Cardiac fibroblast (primary cell): ENCODE measurements around the gene MIDN.
A peak's percentile ranks its signal among the peaks of the same experiment; 100 is the strongest.

Source experiments
- DNase-seq, 2 donors: peaks; one replicate each; pipeline versions ENCODE4 v3.0.0 to v3.0.0-alpha.2; 2010; ENCODE audit warnings: low read depth in 2 of 2
- H3K4me3 ChIP-seq, 2 donors: replicated peaks in 1 of 2; 1 replicate in 1 of 2; 2 replicates in 1 of 2; pipeline ENCODE4 v1.5.1; 2011; ENCODE audit warnings: low read depth in 2 of 2, low read length in 2 of 2, mild to moderate bottlenecking in 2 of 2, moderate library complexity in 1 of 2
- TF ChIP-seq, protein P1 (sequence below): IDR thresholded peaks from one replicate; pipeline ENCODE4 v1.5.1; 2011; ENCODE audit warnings: low read depth, mild to moderate bottlenecking, low read length, inconsistent platforms

Gene MIDN

DNA sequence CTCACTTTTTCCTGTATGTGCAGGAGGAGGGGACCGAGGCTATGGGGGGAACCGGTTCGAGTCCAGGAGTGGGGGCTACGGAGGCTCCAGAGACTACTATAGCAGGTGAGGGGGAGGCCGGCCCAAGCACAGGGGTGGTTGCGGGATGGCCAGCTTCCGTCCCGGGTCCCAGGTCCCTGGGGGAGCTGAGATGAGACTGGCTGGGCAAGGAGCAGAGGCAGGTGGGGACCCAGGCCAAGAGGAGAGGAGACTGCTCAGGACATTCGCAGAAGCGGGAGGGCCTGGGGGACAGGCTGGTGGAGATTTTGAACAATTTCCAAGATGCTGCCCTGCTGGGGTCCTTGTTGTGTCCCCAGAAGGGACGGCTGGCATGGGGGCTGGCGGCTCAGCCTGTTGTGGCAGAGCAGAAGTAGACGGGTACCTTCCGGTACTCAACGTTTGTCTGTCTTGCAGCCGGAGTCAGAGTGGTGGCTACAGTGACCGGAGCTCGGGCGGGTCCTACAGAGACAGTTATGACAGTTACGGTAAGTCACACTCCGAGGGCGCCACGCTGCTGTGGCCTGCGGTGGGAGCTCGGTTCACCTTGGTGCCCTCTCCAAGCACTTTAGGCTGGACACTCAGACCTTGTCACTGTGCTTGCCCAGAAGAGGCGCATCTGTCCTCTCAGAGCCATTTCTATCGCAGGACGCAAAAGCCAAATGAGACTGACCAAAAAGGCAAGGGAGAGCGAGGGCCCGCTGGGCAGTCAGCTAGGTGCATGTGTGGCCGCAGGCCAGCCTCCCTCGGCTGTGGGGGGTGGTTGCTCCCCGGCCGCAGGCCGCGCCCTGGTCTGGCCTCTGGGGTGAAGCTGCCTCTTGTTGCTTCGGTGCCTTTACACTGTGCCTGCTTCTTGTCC is 23.4 kb downstream of the MIDN start:
- H3K4me3 ChIP-seq = peak overlapping the region in 1 of 2 donors; percentile 82
- TF ChIP-seq, protein P1, sequence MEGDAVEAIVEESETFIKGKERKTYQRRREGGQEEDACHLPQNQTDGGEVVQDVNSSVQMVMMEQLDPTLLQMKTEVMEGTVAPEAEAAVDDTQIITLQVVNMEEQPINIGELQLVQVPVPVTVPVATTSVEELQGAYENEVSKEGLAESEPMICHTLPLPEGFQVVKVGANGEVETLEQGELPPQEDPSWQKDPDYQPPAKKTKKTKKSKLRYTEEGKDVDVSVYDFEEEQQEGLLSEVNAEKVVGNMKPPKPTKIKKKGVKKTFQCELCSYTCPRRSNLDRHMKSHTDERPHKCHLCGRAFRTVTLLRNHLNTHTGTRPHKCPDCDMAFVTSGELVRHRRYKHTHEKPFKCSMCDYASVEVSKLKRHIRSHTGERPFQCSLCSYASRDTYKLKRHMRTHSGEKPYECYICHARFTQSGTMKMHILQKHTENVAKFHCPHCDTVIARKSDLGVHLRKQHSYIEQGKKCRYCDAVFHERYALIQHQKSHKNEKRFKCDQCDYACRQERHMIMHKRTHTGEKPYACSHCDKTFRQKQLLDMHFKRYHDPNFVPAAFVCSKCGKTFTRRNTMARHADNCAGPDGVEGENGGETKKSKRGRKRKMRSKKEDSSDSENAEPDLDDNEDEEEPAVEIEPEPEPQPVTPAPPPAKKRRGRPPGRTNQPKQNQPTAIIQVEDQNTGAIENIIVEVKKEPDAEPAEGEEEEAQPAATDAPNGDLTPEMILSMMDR = no peak
- no peak for DNase-seq

DNA sequence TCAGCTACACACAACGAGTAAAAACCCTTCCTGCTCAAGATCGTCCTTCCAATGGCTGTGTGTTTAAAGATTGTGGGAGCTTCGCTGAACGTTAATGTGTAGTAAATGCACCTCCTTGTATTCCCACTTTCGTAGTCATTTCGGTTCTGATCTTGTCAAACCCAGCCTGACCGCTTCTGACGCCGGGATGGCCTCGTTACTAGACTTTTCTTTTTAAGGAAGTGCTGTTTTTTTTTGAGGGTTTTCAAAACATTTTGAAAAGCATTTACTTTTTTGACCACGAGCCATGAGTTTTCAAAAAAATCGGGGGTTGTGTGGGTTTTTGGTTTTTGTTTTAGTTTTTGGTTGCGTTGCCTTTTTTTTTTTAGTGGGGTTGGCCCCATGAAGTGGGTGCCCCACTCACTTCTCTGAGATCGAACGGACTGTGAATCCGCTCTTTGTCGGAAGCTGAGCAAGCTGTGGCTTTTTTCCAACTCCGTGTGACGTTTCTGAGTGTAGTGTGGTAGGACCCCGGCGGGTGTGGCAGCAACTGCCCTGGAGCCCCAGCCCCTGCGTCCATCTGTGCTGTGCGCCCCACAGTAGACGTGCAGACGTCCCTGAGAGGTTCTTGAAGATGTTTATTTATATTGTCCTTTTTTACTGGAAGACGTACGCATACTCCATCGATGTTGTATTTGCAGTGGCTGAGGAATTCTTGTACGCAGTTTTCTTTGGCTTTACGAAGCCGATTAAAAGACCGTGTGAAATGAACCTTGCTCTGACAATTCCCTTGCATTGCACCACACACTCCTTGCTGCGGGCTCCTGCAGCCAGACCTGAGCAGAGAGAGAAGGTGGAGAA is 24.3 kb downstream of the MIDN start:
- no peak overlapping the region for H3K4me3 ChIP-seq
- TF ChIP-seq, protein P1 = no peak
- DNase-seq = peak in 1 of 2 donors; percentile 12

DNA sequence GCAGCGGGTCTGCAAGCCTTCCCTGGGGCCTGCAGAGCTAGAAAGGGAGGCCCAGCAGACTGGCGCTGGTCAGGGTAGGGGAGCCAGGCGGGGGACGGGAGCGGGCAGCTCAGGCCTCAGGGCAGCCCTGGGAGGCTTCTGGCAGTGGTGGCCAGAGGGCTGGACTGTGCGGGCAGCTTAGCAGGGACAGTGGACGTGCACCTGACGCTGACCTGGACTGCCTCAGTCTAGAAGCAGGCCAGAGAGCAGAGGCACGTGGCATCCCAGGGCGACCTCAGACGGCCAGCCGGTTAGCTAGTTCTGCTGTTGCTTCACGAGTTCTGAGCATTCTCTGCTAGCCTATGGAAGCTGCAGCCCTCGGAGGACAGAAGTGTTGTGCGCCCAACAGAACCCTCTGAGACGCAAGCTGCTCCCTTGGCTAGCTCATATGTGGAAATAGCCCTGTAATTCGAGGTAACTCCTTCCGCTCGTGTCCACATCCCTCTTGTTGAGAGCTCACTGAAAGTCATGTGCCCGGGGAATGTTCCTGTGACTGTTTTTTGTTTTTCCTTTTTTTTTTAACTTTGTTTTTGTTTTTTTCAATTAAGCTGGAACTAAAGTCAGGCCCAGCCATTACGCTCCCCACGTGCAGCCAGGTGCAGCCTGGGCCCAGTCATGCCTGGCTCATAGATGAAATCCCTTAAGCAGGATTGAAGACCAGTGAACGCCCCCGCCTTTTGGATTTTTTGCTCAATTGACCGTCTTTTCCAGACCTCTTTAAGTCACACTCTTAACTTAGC is 25.1 kb downstream of the MIDN start:
- no peak overlapping the region for H3K4me3 ChIP-seq
- TF ChIP-seq, protein P1 = no peak
- DNase-seq = peak in 1 of 2 donors; percentile 18

DNA sequence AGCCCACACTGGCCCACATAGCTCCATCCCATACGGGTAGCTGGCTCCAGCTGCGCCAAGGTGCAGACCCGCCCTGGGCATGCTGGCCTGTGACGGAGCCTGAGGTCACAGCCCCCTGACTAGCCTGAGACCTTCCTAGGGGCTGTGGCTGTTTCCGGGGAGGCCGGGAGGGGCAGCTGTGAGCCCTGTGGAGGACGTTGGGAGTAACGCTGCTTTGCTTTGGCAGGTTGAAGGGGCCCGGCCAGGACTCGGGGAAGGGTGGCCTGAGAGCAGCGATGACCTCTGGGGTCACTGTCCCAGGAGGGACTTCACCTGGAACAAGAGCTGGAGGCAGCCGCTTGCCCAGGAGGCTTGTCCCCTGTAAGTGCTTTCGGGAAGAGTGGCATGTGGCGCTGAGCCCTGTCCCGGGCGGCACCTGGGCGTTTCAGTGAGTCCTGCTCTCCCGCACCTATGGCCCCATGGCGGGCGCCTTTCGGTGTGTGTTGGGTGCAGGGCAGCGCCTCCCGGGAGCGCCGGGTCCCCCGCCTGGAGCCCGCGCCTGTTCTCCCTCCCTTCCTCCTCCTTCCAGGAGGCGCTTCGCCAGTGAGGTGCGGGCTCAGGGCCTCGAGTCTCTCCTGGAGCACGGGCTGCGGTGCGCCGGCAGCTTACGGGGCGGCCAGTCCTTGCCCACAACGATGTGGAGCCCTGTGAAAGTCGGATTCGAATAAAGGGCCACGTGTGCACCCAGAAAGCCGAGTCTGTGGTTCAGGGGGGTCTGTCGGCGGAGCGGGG is 25.9 kb downstream of the MIDN start:
- DNase-seq = peak in 1 of 2 donors; percentile 3
- TF ChIP-seq, protein P1 = no peak
- H3K4me3 ChIP-seq = peak overlapping the region in 1 of 2 donors; percentile 47

DNA sequence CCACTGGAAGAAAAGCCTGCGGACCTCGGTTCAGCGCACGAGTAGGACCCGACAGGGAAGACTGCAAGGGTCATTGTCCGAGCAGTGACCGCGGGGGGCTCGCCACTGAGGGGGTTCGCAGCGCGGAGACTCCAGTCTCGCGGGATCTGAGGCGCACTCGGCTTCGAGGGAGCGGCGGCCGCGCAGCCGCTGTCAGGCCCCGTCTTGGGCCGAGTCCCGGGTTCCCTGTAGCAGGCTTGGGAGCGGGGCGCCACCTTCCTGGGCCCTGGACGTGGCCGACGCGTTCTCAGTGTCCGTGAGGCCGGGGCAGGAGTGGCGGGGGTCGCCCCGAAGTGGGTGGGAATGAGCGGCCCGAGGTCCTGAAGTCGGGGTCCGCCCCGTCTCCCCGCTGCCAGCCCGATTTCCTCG is 26.5 kb downstream of the MIDN start:
- no peak for DNase-seq
- H3K4me3 ChIP-seq = peak overlapping the region; percentile 26 to 47
- TF ChIP-seq, protein P1 = no peak
